CD1c-positive myeloid dendritic cell (primary cell): Measurements from ENCODE around the gene SEMA4B.
"Not testable (repeated sequence)": the region's sequence is repeated elsewhere in the genome, so short reads cannot be mapped to it uniquely, and the experiment has no call there.

Experiments used
- DNase-seq: peaks from one replicate; pipeline ENCODE4 v3.0.0-alpha.2; 2016; ENCODE audit errors: extremely low spot score

The SEMA4B gene

GRCh38 chr15:90184119-90184785 is 16.9 kb upstream of the SEMA4B start:
- DNase-seq = no peak

- DNase-seq = peak; percentile 51
Observed at GRCh38 chr15:90184786-90185704, 16.1 kb upstream of the SEMA4B start.

- DNase-seq = no peak
Observed at GRCh38 chr15:90187257-90187868, 13.8 kb upstream of the SEMA4B start.

GRCh38 chr15:90188065-90188464 is 13.1 kb upstream of the SEMA4B start:
- not testable (repeated sequence) for DNase-seq

GRCh38 chr15:90188914-90189748 is 12.0 kb upstream of the SEMA4B start:
- peak; percentile 63 for DNase-seq

GRCh38 chr15:90189781-90190467 is 11.2 kb upstream of the SEMA4B start:
- no peak for DNase-seq

GRCh38 chr15:90190606-90191343 is 10.4 kb upstream of the SEMA4B start:
- DNase-seq = no peak

GRCh38 chr15:90191344-90191687 is 9.8 kb upstream of the SEMA4B start:
- no peak for DNase-seq

GRCh38 chr15:90191794-90192509 is 9.2 kb upstream of the SEMA4B start:
- DNase-seq = peak; percentile 62

GRCh38 chr15:90192961-90193786 is 8.0 kb upstream of the SEMA4B start:
- peak; percentile 49 for DNase-seq

GRCh38 chr15:90194655-90195054 is 6.5 kb upstream of the SEMA4B start:
- DNase-seq = no peak

GRCh38 chr15:90200534-90201129 is 498 bp upstream of the SEMA4B start:
- DNase-seq = no peak

- DNase-seq = no peak
Observed at GRCh38 chr15:90201944-90202375, 830 bp downstream of the SEMA4B start.

- no peak for DNase-seq
Observed at GRCh38 chr15:90202929-90203328, 1.8 kb downstream of the SEMA4B start.

GRCh38 chr15:90203473-90203872 is 2.3 kb downstream of the SEMA4B start:
- no peak for DNase-seq

GRCh38 chr15:90203922-90204321 is 2.8 kb downstream of the SEMA4B start:
- DNase-seq = no peak

GRCh38 chr15:90205050-90205848 is 4.1 kb downstream of the SEMA4B start:
- DNase-seq = no peak

GRCh38 chr15:90205886-90206285 is 4.8 kb downstream of the SEMA4B start:
- DNase-seq = peak; percentile 76
